ENCODE data around the gene SERPINB4. TPM values are rescaled to one million over a fixed set of nuclear protein-coding genes. Genes with fewer than 3 reads are reported as not detected.

SERPINB4 gene
- total RNA-seq, 4 donors from 2014 or later = not detected

DNA sequence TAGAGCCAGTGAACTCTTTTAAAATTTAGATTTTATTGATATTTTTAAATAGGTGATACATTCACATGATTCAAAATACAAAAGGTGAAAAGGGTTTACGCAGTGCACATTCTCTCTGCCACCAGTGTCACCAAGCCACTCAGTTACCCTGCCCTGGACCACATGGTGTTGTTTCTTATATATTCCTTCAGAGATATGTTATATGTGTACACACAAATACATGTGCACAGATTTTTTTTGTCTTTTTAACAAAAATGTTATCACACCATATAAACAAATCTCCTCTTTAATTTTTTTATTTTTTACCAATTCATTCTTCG, 26.2 kb downstream of the SERPINB4 start:
- H3K27ac ChIP-seq = no peak overlapping the region
- no peaks in the 10 kb centered on the region for H3K4me1 ChIP-seq
- no peak for DNase-seq
- H3K36me3 ChIP-seq = no peaks in the 10 kb centered on the region
- no peaks in the 10 kb centered on the region for H3K27me3 ChIP-seq
- H3K4me3 ChIP-seq (replicated peaks in 1 of 3) = no peak overlapping the region
- no peak for TF ChIP-seq POLR2A (IDR thresholded peaks at IDR 0.05)
- TF ChIP-seq, protein P1, sequence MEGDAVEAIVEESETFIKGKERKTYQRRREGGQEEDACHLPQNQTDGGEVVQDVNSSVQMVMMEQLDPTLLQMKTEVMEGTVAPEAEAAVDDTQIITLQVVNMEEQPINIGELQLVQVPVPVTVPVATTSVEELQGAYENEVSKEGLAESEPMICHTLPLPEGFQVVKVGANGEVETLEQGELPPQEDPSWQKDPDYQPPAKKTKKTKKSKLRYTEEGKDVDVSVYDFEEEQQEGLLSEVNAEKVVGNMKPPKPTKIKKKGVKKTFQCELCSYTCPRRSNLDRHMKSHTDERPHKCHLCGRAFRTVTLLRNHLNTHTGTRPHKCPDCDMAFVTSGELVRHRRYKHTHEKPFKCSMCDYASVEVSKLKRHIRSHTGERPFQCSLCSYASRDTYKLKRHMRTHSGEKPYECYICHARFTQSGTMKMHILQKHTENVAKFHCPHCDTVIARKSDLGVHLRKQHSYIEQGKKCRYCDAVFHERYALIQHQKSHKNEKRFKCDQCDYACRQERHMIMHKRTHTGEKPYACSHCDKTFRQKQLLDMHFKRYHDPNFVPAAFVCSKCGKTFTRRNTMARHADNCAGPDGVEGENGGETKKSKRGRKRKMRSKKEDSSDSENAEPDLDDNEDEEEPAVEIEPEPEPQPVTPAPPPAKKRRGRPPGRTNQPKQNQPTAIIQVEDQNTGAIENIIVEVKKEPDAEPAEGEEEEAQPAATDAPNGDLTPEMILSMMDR (IDR thresholded peaks at IDR 0.05) = no peak
- no peaks in the 10 kb centered on the region for H3K9me3 ChIP-seq
- intact Hi-C loops (cut with DNase I) = no loop called here
- 93 to 98% methylated on average over 2 of the region's 2 CpGs for WGBS, 2 donors

DNA sequence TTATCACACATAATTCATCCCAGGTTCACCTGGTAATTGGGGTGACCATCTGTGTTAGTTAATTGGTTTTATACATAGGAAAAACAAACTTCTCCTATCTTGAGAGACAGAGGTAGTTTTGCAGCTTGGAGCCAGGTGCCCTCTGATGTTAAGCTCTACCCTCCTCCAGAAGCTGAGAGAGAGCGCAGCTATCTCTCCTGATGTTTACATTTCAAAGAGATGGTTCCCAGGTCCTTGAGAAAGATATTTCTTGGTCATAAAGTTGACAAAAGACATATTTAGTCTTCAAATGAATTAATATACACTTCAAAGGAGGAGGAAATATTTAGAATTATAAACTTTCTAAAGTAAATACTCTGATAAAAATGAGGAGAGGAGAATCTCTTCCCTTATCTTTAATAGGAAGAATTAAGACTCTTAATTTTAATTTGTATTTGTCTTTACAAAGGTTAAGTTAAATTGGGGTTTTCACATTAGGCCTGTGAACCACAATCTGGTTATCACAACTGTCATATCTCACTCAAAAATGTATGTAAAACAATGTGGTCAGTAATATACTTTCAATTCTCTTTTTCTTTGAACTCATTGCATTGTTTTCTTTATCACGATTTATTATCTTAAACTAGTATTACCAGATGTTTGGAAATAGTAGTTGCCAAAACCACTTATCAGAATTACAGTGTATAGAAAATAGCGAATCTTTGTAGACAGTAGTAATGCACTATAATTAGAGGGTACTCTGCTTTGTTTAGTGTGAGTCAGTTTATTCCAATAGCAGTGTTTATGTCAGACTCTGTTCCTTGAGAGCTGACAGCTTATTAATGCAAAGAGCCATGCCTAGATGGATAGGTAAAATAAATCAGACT, 26.8 kb downstream of the SERPINB4 start:
- TF ChIP-seq POLR2A (IDR thresholded peaks at IDR 0.05) = no peak
- TF ChIP-seq, protein P1 (IDR thresholded peaks at IDR 0.05) = no peak
- H3K4me1 ChIP-seq = no peaks in the 10 kb centered on the region
- no peak for DNase-seq
- H3K4me3 ChIP-seq (replicated peaks in 1 of 3) = no peak overlapping the region
- 53 to 55% methylated on average over 3 of the region's 3 CpGs for WGBS, 2 donors
- intact Hi-C loops (cut with DNase I) = no loop called here
- no peak overlapping the region for H3K27ac ChIP-seq
- no peaks in the 10 kb centered on the region for H3K27me3 ChIP-seq
- no peaks in the 10 kb centered on the region for H3K9me3 ChIP-seq
- H3K36me3 ChIP-seq = no peaks in the 10 kb centered on the region

DNA sequence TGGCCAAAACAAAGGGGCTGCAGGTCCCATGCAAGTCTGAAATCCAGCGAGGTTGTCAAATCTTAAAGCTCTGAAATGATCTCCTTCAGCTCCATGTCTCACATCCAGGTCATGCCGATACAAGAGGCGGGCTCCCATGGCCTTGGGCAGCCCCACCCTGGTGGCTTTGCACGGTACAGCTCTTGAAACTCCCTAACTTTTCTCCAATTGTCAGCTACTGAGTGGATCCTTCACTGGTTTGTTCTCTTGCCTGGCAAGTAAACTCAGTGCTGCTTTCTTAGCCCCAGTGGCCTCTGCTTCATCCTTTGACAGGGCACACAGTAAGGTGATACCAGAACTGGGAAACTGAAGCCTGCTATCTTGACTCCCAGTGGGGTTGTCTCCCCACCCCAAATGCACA, 30.6 kb downstream of the SERPINB4 start:
- intact Hi-C loops (cut with DNase I) = no loop called here
- Histone ChIP-seq H3K27ac (no peak overlapping the region), H3K9me3 (no peaks in the 10 kb centered on the region), H3K27me3 (no peaks in the 10 kb centered on the region), H3K36me3 (no peaks in the 10 kb centered on the region), H3K4me1 (no peaks in the 10 kb centered on the region), H3K4me3 (replicated peaks in 1 of 3) (no peak overlapping the region)
- WGBS, 2 donors = 77 to 82% methylated on average over 4 of the region's 4 CpGs
- TF ChIP-seq POLR2A (IDR thresholded peaks at IDR 0.05) = no peak
- no peak for DNase-seq

DNA sequence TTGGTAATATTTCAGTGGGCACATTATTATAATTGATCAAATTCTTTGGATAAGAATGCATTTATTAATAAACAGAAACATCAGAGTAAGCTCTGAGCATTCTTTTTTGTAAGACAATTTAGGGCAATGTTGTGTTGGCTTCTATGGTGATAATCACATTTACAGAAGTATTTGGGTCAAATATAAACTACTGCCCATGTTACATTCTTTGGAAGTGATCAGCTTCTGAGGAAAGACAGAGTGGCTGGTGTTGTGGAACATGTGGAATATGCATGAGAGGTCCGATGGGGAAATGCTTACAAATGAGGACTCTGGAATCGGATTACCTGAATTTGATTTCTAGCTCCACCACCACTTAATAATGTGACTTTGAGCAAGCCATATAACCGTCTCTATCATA, 37.5 kb downstream of the SERPINB4 start:
- H3K4me1 ChIP-seq = no peaks in the 10 kb centered on the region
- TF ChIP-seq, protein P1 (IDR thresholded peaks at IDR 0.05) = no peak
- TF ChIP-seq POLR2A (IDR thresholded peaks at IDR 0.05) = no peak
- no peak for DNase-seq
- no peaks in the 10 kb centered on the region for H3K36me3 ChIP-seq
- H3K4me3 ChIP-seq (replicated peaks in 1 of 3) = no peak overlapping the region
- H3K27me3 ChIP-seq = no peaks in the 10 kb centered on the region
- no peak overlapping the region for H3K27ac ChIP-seq
- WGBS, 2 donors = 89 to 90% methylated on average over 3 of the region's 3 CpGs
- no peaks in the 10 kb centered on the region for H3K9me3 ChIP-seq
- intact Hi-C loops (cut with DNase I) = no loop called here

DNA sequence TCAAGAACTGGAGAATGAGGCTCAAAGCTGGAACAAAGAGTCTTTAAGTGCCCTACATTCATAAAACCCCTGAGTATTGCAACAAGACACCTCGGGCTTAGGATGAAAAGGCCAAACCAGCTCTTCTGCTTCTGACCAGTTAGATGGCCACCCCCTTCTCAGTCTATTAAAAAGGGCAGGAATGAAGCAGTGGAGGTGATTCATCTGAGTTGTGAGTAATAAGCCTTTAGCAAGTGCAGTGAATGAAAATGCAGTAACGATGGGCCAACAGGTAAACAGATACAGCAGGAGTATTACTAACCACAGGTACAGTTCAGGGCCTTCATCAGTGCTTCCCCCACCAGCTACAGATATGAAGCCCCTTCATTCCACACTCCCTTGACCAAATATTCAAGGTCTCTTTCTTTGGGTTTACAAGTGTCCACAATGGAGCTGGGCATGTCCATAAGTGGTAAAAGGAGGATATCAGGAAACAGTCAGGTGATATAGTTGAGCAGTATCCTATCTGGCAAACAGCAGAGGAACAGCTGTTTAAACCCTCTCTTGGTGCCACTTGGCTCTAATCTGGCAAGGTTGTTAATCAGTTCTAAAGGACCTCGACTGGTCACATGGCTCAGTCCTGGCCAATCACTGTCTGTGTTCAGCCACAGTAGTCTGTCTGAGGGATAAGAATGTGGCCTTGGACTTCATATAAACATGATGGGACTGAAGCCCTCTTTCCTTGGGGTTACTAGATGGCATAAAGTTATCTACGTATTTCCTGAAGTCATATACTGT, 39.1 kb downstream of the SERPINB4 start:
- DNase-seq = no peak
- intact Hi-C loops (cut with DNase I) = no loop called here
- Histone ChIP-seq H3K36me3 (no peaks in the 10 kb centered on the region), H3K9me3 (no peaks in the 10 kb centered on the region), H3K27me3 (no peaks in the 10 kb centered on the region), H3K27ac (no peak overlapping the region), H3K4me1 (no peaks in the 10 kb centered on the region), H3K4me3 (replicated peaks in 1 of 3) (no peak overlapping the region)
- WGBS, 2 donors = 69 to 75% methylated on average over 4 of the region's 4 CpGs
- TF ChIP-seq, protein P1 (IDR thresholded peaks at IDR 0.05) = no peak
- TF ChIP-seq POLR2A (IDR thresholded peaks at IDR 0.05) = no peak
